T-helper 1 cell (primary cell): ENCODE measurements around the gene MT1E.
A peak's percentile ranks its signal among the peaks of the same experiment; 100 is the strongest.

ENCODE experiments used
- DNase-seq, 5 donors: peaks; one replicate each; pipeline ENCODE4 v3.0.0-alpha.2; 2012 to 2020

The MT1E gene

GRCh38 chr16:56628486-56629350 is 3.1 kb downstream of the MT1E start:
- DNase-seq: no peak

DNA sequence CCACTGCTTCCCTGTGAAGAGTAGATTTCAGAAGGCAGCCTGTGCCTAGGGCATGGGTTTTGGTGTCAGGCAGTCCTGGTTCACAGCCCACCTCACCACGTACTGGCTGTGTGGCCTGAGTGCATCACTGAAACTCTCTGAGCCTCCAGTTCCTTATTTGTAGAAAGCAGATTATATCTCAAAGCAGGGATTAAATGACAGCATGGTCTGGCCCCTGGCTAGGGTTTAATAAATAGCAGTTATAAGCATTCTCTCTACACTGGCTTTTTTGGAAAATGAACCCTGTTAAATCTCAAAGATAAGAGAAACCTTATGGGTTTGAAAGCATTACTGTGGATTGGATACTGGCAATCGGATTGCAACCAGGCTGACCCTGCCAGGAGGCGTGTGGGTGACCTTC is 4.0 kb downstream of the MT1E start:
- no peak for DNase-seq

- no peak for DNase-seq
These were observed 4.6 kb downstream of the MT1E start for GRCh38 chr16:56630134-56630533.

GRCh38 chr16:56631197-56631596 is 5.6 kb downstream of the MT1E start:
- no peak for DNase-seq

GRCh38 chr16:56631832-56632155 is 6.2 kb downstream of the MT1E start:
- no peak for DNase-seq

- no peak for DNase-seq
These were observed 6.7 kb downstream of the MT1E start, which contains the start of gene MT1M for GRCh38 chr16:56632156-56632847. MT1M (plus strand) TSS chr16:56632659; CDS start chr16:56632732, 73 bp downstream.

- DNase-seq: no peak
These were observed 7.3 kb downstream of the MT1E start for GRCh38 chr16:56632848-56633365.

DNA sequence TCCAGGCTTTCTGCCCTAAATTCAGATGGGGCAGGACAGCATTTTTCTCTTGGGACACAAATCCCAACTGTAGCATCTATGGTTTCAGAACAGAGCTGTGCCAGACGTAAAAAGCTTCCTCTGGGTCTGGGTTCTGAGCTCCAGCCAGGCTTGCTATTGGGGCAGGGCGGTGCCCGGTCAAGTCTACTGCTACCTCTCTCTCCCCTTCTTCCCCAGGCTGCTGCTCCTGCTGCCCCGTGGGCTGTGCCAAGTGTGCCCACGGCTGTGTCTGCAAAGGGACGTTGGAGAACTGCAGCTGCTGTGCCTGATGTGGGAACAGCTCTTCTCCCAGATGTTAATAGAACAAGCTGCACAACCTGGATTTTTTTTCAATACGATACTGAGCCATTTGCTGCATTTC is 8.0 kb downstream of the MT1E start:
- no peak for DNase-seq

- no peak for DNase-seq
These were observed 9.3 kb downstream of the MT1E start for GRCh38 chr16:56634715-56635440.

DNA sequence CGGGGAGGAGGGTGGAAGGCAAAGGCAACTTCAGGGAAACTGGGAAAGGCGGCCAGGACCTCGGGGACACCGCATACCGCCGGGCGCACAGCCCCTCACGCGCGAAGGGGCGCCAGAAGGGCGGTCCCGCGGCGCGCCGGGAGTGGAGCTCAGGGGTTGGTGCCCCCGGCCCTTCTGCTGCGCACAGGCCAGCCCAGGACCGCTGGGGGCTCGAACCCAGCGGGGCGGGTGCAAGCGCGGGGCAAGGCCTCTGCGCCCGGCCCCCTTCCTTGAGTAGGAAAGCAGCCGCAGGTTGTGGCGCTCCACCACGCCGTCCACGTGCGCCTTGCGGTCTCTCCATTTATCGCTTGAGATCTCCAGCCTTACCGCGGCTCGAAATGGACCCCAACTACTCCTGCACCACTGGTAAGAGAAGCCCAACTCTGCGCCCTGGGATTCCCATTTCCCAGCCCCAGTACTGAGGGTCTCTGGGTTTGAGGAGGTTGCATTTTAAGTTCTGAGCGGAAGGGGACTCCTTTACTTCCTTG is 9.9 kb downstream of the MT1E start:
- DNase-seq: no peak

DNA sequence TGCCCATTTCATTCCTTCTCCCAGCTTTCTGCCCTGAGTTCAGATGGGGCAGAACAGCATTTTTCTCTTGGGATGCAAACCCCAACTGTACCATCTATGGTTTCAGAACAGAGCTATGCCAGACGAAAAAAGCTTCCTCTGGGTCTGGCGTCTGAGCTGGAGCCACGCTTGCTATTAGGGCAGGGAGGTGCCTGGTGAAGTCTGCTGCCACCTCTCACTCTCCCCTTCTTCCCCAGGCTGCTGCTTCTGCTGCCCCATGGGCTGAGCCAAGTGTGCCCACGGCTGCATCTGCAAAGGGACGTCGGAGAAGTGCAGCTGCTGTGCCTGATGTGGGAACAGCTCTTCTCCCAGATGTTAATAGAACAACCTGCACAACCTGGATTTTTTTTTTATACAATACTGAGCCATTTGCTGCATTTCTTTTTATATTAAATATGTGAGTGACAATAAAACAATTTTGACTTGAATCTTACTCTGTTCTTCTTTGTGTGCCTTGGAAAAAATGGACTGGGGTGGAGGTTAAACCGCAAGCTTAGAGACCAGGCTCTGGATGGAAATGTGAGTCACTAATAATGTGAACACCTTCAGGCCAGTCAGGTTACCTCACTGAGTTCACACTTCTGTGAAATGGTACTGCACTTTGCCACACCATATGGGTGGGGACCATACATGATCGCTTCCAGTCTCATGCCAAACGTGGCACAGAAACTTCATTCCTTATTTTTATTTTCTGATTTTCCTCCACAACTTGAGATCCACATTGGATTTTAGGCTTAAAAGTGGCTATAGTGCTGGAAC is 11.2 kb downstream of the MT1E start:
- DNase-seq: no peak

DNA sequence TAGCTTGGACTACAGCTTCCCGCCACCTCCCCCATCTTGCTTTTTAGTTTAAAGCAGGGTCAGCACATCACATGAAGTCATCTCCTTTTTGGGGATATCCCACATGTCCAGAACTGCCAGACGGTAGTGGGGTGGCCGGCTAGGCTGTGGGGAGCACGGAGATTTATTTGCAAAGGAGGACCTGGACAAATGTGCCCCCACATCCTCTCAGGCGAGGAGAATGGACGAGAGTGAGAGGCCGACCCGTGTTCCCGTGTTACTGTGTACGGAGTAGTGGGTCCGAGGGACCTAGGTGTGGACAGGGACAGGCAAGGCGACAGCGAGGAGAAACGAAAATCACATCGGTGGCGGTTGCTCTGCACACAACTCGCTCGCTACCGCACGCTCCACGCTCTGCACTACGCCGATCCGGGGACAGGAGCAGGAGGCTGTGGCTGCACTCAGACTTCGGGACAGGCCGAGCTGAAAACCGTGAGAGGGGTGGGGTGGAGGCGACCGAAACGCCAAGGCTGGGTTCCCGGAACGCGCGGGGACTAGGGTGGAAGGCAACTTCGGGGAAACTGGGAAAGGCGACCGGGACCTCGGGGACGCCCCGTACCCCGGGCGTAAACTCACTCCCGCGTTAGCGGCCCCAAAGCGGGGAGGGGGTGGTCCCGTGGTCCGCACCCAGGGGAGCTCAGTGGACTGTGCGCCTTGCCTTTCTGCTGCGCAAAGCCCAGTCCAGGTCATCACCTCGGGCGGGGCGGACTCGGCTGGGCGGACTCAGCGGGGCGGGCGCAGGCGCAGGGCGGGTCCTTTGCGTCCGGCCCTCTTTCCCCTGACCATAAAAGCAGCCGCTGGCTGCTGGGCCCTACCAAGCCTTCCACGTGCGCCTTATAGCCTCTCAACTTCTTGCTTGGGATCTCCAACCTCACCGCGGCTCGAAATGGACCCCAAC is 12.5 kb downstream of the MT1E start, which contains the start of gene MT1A:
Gene MT1A (plus strand): TSS at position 853 of the 937 bp plus-strand sequence. CDS start 73 bp downstream, at position 926.
- DNase-seq: no peak

DNA sequence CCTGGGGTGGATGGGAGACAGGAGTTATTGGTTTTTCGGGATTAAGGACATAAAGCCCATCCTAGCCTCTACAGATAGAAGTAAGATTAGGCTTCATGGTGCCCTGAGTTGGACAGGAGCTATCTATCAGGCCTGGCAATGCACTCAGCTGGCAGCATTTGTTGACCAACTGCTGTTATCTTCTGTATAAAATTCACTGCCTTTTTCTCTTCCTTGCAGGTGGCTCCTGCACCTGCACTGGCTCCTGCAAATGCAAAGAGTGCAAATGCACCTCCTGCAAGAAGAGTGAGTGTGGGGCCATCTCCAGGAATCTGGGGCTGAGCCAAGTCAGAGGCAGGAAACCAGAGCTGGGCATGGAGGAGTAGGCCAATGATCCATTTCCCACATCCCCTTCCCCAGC is 13.5 kb downstream of the MT1E start:
- no peak for DNase-seq

GRCh38 chr16:56640076-56640475 is 14.5 kb downstream of the MT1E start:
- DNase-seq: no peak

- DNase-seq: no peak
These were observed 15.6 kb downstream of the MT1E start for GRCh38 chr16:56641166-56641565.

DNA sequence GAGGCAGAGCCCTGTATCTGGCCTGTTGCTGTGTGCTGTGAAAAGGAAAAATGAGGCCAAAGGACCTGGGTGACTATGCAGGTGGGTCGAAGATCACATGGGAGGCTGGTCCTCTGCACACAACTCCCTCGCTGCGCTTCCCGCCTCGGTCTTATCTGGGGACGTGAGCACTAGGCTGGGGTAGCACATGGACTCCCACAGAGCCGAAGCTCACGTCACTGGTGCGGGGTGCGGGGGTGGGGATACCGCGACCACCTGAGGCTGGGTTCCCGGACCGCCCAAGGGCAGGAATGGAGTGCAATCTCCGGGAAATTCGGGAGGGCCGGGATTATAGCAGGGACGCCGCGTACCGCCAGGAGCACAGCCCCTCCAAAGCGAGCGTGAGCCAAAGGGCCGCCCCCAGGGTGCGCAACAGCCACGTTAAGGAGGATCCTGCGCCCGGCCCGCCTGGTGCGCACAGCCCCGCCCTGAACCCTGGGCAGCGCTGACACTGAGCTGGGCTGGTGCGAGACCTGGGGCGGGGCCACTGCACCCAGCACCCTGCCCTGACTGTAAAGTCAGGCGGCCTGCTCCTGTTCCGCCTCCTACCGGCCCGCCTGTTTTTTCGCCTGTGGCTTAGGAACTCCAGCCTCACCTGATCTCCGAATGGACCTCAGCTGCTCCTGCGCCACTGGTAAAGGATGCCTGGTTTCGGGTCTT is 17.6 kb downstream of the MT1E start:
- DNase-seq: peak; percentile 47 to 84 (median 64)

DNA sequence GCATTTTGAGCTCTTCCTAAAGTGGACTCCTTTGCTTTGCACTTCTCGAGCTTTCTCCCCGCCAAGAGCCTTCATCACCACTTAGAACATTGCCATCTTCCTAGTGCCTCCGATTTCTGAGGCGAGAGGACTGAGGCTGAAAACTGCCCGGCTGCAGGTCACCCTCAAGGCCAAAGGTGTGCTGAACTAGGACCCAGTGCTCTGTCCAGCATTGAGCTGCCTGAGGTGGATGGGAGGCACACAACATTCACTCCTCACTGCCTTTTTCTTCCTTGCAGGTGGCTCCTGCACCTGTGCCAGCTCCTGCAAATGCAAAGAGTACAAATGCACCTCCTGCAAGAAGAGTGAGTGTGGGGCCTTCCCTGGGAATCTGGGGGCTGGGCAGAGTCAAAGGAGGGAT is 18.3 kb downstream of the MT1E start:
- no peak for DNase-seq

DNA sequence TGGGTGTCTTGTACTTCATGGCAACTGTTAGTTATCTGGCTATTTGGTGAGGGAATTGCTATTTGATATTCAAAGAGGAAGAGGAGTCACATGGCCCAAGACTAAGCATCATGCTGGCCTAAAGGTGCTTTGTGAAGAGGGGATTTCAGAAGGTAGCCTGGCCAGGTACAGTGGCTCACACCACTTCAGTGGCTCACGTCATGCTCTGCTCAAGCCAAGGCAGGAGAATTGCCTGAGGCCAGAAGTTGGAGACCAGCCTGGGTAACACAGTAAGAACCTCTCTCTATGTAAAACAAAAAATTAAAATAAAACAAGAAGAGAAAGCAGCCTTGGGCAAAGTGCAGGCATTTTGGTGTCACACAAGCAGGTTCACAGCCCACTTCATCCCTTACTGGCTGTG is 19.7 kb downstream of the MT1E start:
- no peak for DNase-seq

DNA sequence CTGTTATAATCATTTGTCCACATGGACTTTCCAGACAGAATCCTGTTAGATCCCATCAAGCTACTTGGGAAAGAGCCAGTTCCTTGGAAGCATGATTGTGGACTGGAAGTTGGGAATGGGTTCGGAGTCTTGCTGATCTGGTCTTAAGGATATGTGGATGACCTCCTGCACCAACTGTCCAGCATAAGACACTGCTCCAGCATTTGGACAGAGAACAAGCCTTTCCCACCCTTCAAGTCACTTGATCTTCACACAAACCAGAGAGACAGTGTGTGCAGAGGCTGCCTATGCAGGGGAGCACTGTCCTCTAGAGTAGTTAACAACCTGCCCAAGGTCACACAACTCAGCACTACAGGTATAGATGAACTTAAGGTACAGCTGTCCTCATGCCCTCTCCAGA is 20.3 kb downstream of the MT1E start:
- no peak for DNase-seq
